22Rv1 (cell line): ENCODE data around the gene BRD2.

ENCODE experiments used
- ZFX ChIP-seq: fragments of 450-650 bp; IDR thresholded peaks from 2 replicates; pipeline ENCODE4 v1.6.1; 2017; ENCODE audit warnings: antibody characterized with exemption, borderline replicate concordance
- TF ChIP-seq, protein P1 (sequence below): fragments of 450-650 bp; IDR thresholded peaks from 2 replicates; pipeline ENCODE4 v1.5.1; 2017; ENCODE audit warnings: mild to moderate bottlenecking

- TF ChIP-seq, protein P1, sequence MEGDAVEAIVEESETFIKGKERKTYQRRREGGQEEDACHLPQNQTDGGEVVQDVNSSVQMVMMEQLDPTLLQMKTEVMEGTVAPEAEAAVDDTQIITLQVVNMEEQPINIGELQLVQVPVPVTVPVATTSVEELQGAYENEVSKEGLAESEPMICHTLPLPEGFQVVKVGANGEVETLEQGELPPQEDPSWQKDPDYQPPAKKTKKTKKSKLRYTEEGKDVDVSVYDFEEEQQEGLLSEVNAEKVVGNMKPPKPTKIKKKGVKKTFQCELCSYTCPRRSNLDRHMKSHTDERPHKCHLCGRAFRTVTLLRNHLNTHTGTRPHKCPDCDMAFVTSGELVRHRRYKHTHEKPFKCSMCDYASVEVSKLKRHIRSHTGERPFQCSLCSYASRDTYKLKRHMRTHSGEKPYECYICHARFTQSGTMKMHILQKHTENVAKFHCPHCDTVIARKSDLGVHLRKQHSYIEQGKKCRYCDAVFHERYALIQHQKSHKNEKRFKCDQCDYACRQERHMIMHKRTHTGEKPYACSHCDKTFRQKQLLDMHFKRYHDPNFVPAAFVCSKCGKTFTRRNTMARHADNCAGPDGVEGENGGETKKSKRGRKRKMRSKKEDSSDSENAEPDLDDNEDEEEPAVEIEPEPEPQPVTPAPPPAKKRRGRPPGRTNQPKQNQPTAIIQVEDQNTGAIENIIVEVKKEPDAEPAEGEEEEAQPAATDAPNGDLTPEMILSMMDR, result no peak
- no peak for TF ChIP-seq ZFX
Measured at GRCh38 chr6:33024521-33024920, 56.1 kb downstream of the BRD2 start.
